HG02798 (cell line): ENCODE results near the gene MSL3.

ENCODE experiments used
- ATAC-seq: cut with Tn5 transposase; IDR thresholded peaks from one replicate; pipeline ENCODE4 v1.9.1; 2021; ENCODE audit warnings: mild to moderate bottlenecking; ENCODE audit not compliant: unreplicated experiment, poor library complexity

The MSL3 gene

GRCh38 chrX:11813341-11813740 lies 55.3 kb downstream of the MSL3 start:
- ATAC-seq, result no peak
